Panc1 (cell line): ENCODE results near the gene CELSR2. TPM values are rescaled to one million over a fixed set of nuclear protein-coding genes. Genes with fewer than 3 reads are reported as not detected.

ENCODE experiments used
- ATAC-seq: fragments of 200-7000 bp; cut with Tn5 transposase; 2 replicates; pipeline ENCODE4 v1.9.1; 2020; ENCODE audit warnings: mild to moderate bottlenecking, moderate library complexity
- BruUV-seq: library from RNA; stranded (reverse); fragments of 400-500 nt; replicated peaks from 2 replicates; lab custom pipeline; 2021; lab: Mats Ljungman, UMichigan
- CTCF ChIA-PET: fragments of 300-600 bp; sonication (Branson Sonifier 250); formaldehyde crosslinking; loops from one replicate; lab custom pipeline; 2022; ENCODE audit warnings: antibody characterized with exemption; lab: Charles Lee
- POLR2A ChIA-PET: fragments of 300-600 bp; sonication (Branson Sonifier 250); formaldehyde crosslinking; loops from one replicate; lab custom pipeline; 2022; ENCODE audit warnings: antibody characterized with exemption; lab: Charles Lee
- DNase-seq: peaks from one replicate; pipeline ENCODE4 v3.0.0-alpha.2; 2010; ENCODE audit warnings: low read depth, low spot score
- H3K27ac ChIP-seq: 2 replicates; pipeline ENCODE4 v1.5.1; 2011; ENCODE audit warnings: mild to moderate bottlenecking, low read length, inconsistent platforms
- H3K27me3 ChIP-seq: fragments of 200-500 bp; sonication (Bioruptor generic); 2 replicates; pipeline ENCODE4 v1.6.0; 2014; ENCODE audit warnings: low read length, inconsistent platforms; ENCODE audit not compliant: control insufficient read depth, insufficient read depth
- H3K36me3 ChIP-seq: fragments of 200-500 bp; sonication (Bioruptor generic); 2 replicates; pipeline ENCODE4 v1.5.1; 2014; ENCODE audit warnings: inconsistent platforms, mild to moderate bottlenecking, low read length, moderate library complexity; ENCODE audit not compliant: control insufficient read depth, insufficient read depth
- H3K4me1 ChIP-seq: 2 replicates; pipeline ENCODE4 v1.5.1; 2011; ENCODE audit warnings: inconsistent platforms, mild to moderate bottlenecking, low read length, moderate library complexity; ENCODE audit not compliant: control insufficient read depth, insufficient read depth
- H3K4me3 ChIP-seq, 2 experiments: 2 replicates each; pipeline ENCODE4 v1.5.1; 2011 to 2012; ENCODE audit warnings: low read depth in 2 of 2, low read length in 2 of 2, mild to moderate bottlenecking in 2 of 2, inconsistent platforms in 1 of 2, moderate library complexity in 1 of 2
- H3K9me3 ChIP-seq: fragments of 200-500 bp; sonication (Bioruptor generic); 2 replicates; pipeline ENCODE4 v1.5.1; 2014; ENCODE audit warnings: low read depth, mild to moderate bottlenecking, inconsistent platforms, low read length, moderate library complexity; ENCODE audit not compliant: control insufficient read depth, insufficient read depth
- POLR2AphosphoS5 ChIP-seq: IDR thresholded peaks from 2 replicates; pipeline ENCODE4 v1.6.1; 2012; ENCODE audit warnings: mild to moderate bottlenecking, low read depth, low read length, moderate library complexity
- SIN3A ChIP-seq: IDR thresholded peaks from 2 replicates; pipeline ENCODE4 v1.6.1; 2012; ENCODE audit warnings: low read depth, mild to moderate bottlenecking, low read length, moderate library complexity, borderline replicate concordance; ENCODE audit not compliant: insufficient read depth
- TCF7L2 ChIP-seq: IDR thresholded peaks from 2 replicates; pipeline ENCODE4 v1.6.1; 2011; ENCODE audit warnings: mild to moderate bottlenecking, low read depth, low read length, inconsistent platforms
- in situ Hi-C: cut with HindIII; loops from 2 replicates; pipeline ENCODE4 v1.10.0; 2016; ENCODE audit warnings: low sequenced_read_pairs, low pct_unique_long_range_greater_than_20kb
- intact Hi-C: fragments of 100-400 bp; cut with micrococcal nuclease; formaldehyde crosslinking; loops from one replicate; pipeline ENCODE4 v1.10.0; 2022; ENCODE audit not compliant: unreplicated experiment
- total RNA-seq: library from RNA; stranded (reverse); gene quantifications from one replicate; pipeline ENCODE4 v1.2.1, GENCODE V29; 2021; ENCODE audit not compliant: unreplicated experiment
- TF ChIP-seq, protein P1 (sequence below), 2 experiments: IDR thresholded peaks; 2 replicates each; pipeline ENCODE4 v1.6.1; 2011 to 2012; ENCODE audit warnings: low read depth in 2 of 2, control low read depth in 1 of 2, low read length in 1 of 2, mild to moderate bottlenecking in 1 of 2, moderate library complexity in 1 of 2; ENCODE audit not compliant: insufficient read depth in 1 of 2
- TF ChIP-seq, protein P2 (sequence below): fragments of 450-650 bp; IDR thresholded peaks from 2 replicates; pipeline ENCODE4 v1.5.1; 2017; ENCODE audit warnings: mild to moderate bottlenecking

Gene CELSR2
- total RNA-seq, 1 experiment from 2014 or later = 4.1 TPM

DNA sequence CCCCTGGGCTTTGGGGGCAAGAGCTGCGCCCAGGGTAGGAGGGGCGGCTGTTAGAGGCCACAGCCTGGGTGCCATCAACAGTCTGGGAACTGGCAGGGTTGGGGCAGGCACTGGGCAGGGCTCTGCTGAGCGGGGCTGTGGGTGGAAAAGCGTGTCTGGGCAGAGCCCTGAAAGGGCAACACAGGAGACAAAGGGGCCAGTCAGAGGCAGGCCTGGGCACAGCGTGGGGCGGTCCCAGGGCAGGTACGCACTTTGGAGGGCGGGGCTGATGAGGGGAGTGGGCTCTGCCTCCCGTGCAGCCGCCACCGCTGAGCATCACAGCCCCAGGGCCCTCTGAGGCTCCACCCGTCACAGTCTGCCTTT, 13.9 kb downstream of the CELSR2 start:
- DNase-seq = no peak
- POLR2A ChIA-PET = no interaction called here

DNA sequence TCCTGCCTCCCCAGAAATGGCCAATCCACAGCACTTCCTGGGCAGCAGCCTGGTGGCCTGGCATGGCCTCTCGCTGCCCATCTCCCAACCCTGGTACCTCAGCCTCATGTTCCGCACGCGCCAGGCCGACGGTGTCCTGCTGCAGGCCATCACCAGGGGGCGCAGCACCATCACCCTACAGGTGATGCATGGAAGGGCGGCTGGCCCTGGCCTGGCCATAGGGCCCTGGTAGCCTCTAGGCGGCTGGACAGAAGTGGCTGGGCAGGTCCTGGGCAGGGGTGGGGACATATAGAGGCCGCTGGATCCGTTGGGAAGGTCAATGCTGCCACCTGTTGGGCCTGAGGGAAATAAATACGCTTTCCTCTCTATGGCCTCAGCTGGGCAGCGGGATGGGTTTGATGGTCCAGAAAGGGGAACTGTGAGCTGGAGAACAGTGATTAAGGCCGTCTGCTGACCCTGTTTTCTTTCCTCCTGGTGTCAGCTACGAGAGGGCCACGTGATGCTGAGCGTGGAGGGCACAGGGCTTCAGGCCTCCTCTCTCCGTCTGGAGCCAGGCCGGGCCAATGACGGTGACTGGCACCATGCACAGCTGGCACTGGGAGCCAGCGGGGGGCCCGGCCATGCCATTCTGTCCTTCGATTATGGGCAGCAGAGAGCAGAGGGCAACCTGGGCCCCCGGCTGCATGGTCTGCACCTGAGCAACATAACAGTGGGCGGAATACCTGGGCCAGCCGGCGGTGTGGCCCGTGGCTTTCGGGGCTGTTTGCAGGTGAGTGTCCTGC, 14.4 kb downstream of the CELSR2 start:
- intact Hi-C loops = loop anchor here (5.0 kb wide), 1 partner anchor 134 kb away; the partner anchor contains the start of gene SORT1
- in situ Hi-C loops = no loop called here
- H3K4me3 ChIP-seq = no peak overlapping the region
- H3K27ac ChIP-seq = no peak overlapping the region
- CTCF ChIA-PET = interaction anchor here (0.6 kb wide), 1 partner anchor 61 kb away, joined by 3 read pairs; no protein-coding TSS in a partner anchor
- H3K27me3 ChIP-seq = no peaks in the 10 kb centered on the region
- no TSS peak for BruUV-seq
- no peaks in the 10 kb centered on the region for H3K36me3 ChIP-seq
- H3K9me3 ChIP-seq = no peaks in the 10 kb centered on the region
- POLR2A ChIA-PET = no interaction called here
- ATAC-seq = peak; percentile 98
- no peaks in the 10 kb centered on the region for H3K4me1 ChIP-seq
- no peak for DNase-seq
- TF ChIP-seq SIN3A (no peak), POLR2AphosphoS5 (no peak), TCF7L2 (no peak)
- TF ChIP-seq, protein P1, sequence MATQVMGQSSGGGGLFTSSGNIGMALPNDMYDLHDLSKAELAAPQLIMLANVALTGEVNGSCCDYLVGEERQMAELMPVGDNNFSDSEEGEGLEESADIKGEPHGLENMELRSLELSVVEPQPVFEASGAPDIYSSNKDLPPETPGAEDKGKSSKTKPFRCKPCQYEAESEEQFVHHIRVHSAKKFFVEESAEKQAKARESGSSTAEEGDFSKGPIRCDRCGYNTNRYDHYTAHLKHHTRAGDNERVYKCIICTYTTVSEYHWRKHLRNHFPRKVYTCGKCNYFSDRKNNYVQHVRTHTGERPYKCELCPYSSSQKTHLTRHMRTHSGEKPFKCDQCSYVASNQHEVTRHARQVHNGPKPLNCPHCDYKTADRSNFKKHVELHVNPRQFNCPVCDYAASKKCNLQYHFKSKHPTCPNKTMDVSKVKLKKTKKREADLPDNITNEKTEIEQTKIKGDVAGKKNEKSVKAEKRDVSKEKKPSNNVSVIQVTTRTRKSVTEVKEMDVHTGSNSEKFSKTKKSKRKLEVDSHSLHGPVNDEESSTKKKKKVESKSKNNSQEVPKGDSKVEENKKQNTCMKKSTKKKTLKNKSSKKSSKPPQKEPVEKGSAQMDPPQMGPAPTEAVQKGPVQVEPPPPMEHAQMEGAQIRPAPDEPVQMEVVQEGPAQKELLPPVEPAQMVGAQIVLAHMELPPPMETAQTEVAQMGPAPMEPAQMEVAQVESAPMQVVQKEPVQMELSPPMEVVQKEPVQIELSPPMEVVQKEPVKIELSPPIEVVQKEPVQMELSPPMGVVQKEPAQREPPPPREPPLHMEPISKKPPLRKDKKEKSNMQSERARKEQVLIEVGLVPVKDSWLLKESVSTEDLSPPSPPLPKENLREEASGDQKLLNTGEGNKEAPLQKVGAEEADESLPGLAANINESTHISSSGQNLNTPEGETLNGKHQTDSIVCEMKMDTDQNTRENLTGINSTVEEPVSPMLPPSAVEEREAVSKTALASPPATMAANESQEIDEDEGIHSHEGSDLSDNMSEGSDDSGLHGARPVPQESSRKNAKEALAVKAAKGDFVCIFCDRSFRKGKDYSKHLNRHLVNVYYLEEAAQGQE (IDR thresholded peaks at IDR 0.05; ENCODE audit: insufficient read depth in 1 of 2, low read depth in 2 of 2, low read length in 1 of 2) = no peak
- TF ChIP-seq, protein P2, sequence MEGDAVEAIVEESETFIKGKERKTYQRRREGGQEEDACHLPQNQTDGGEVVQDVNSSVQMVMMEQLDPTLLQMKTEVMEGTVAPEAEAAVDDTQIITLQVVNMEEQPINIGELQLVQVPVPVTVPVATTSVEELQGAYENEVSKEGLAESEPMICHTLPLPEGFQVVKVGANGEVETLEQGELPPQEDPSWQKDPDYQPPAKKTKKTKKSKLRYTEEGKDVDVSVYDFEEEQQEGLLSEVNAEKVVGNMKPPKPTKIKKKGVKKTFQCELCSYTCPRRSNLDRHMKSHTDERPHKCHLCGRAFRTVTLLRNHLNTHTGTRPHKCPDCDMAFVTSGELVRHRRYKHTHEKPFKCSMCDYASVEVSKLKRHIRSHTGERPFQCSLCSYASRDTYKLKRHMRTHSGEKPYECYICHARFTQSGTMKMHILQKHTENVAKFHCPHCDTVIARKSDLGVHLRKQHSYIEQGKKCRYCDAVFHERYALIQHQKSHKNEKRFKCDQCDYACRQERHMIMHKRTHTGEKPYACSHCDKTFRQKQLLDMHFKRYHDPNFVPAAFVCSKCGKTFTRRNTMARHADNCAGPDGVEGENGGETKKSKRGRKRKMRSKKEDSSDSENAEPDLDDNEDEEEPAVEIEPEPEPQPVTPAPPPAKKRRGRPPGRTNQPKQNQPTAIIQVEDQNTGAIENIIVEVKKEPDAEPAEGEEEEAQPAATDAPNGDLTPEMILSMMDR = peak; percentile 96

More for the DNA sequence above, 13.9 kb downstream of the CELSR2 start:
- no peaks in the 10 kb centered on the region for H3K36me3 ChIP-seq
- CTCF ChIA-PET = interaction anchor here (0.6 to 0.8 kb wide), 2 partner anchors 24 to 60 kb away, joined by 3 read pairs; no protein-coding TSS in a partner anchor
- no peaks in the 10 kb centered on the region for H3K4me1 ChIP-seq
- no peaks in the 10 kb centered on the region for H3K27me3 ChIP-seq
- ATAC-seq = peak; percentile 26
- H3K4me3 ChIP-seq = no peak overlapping the region
- no peak for TF ChIP-seq POLR2AphosphoS5
- TF ChIP-seq, protein P1 (IDR thresholded peaks at IDR 0.05; ENCODE audit: insufficient read depth in 1 of 2, low read depth in 2 of 2, low read length in 1 of 2) = no peak
- no peak for TF ChIP-seq SIN3A
- TF ChIP-seq, protein P2 = no peak
- TF ChIP-seq TCF7L2 = no peak
- no peaks in the 10 kb centered on the region for H3K9me3 ChIP-seq
- BruUV-seq = no TSS peak
- no peak overlapping the region for H3K27ac ChIP-seq
- in situ Hi-C loops = no loop called here
- intact Hi-C loops = loop anchor here (5.0 kb wide), 1 partner anchor 134 kb away; the partner anchor contains the start of gene SORT1
